ENCODE measurements around the gene SUCLG1.

The SUCLG1 gene

GRCh38 chr2:84460670-84461069 lies 1.6 kb upstream of the SUCLG1 start:
- DNase-seq = no peak

- no peak for DNase-seq
Measured at GRCh38 chr2:84459944-84460429, 907 bp upstream of the SUCLG1 start.

GRCh38 chr2:84458551-84459017 lies 496 bp downstream of the SUCLG1 start:
- peak; percentile 13 for DNase-seq

- no peak for DNase-seq
Measured at GRCh38 chr2:84457686-84458085, 1.4 kb downstream of the SUCLG1 start.

GRCh38 chr2:84456156-84456555 lies 2.9 kb downstream of the SUCLG1 start:
- DNase-seq = no peak

GRCh38 chr2:84454581-84454980 lies 4.5 kb downstream of the SUCLG1 start:
- no peak for DNase-seq

- DNase-seq = no peak
Measured at GRCh38 chr2:84452624-84453023, 6.5 kb downstream of the SUCLG1 start.

- DNase-seq = no peak
Measured at GRCh38 chr2:84451579-84451978, 7.5 kb downstream of the SUCLG1 start.

GRCh38 chr2:84450288-84451227 lies 8.5 kb downstream of the SUCLG1 start:
- DNase-seq = no peak

GRCh38 chr2:84449711-84450110 lies 9.4 kb downstream of the SUCLG1 start:
- DNase-seq = no peak

GRCh38 chr2:84449055-84449454 lies 10.0 kb downstream of the SUCLG1 start:
- no peak for DNase-seq

GRCh38 chr2:84443477-84443876 lies 15.6 kb downstream of the SUCLG1 start:
- no peak for DNase-seq

- no peak for DNase-seq
Measured at GRCh38 chr2:84442888-84443287, 16.2 kb downstream of the SUCLG1 start.

GRCh38 chr2:84441505-84441904 lies 17.6 kb downstream of the SUCLG1 start:
- DNase-seq = no peak

GRCh38 chr2:84441036-84441435 lies 18.0 kb downstream of the SUCLG1 start:
- DNase-seq = no peak

- DNase-seq = no peak
Measured at GRCh38 chr2:84435345-84436025, 23.6 kb downstream of the SUCLG1 start.

GRCh38 chr2:84429328-84429727 lies 29.8 kb downstream of the SUCLG1 start:
- no peak for DNase-seq

- no peak for DNase-seq
Measured at GRCh38 chr2:84427235-84428138, 31.6 kb downstream of the SUCLG1 start.

- DNase-seq = no peak
Measured at GRCh38 chr2:84425310-84425709, 33.8 kb downstream of the SUCLG1 start.

GRCh38 chr2:84424152-84424551 lies 34.9 kb downstream of the SUCLG1 start:
- no peak for DNase-seq

GRCh38 chr2:84421791-84422190 lies 37.3 kb downstream of the SUCLG1 start:
- DNase-seq = no peak

GRCh38 chr2:84421197-84421596 lies 37.9 kb downstream of the SUCLG1 start:
- no peak for DNase-seq
